ENCODE measurements around the gene TSFM. TPM values are rescaled to one million over a fixed set of nuclear protein-coding genes. Genes with fewer than 3 reads are reported as not detected.

Gene TSFM
- total and polyA plus RNA-seq, 2 experiments from 2014 or later = 13.0 to 36.1 TPM

DNA sequence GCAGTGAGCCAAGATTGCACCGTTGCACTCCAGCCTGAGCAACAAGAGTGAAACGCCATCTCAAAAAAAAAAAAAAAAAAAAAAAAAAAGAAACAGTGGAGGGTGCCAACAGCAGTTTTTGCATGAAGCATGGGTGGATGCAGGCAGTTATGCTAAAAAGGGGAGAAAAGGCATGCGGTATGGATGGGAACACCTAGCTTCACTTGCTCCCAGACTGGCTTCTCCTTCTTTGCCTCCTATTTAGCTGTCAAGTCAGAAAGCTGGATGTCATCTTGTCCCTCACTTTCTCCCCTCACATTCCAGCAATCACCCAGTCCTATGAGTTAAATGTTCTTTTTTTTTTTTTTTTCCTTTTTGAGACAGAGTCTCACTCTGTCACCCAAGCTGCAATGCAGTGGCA is 7.5 kb upstream of the TSFM start:
- Histone ChIP-seq H3K36me3 (ENCODE audit: low read depth) (no peaks in the 10 kb centered on the region), H4K20me1 (ENCODE audit: insufficient read depth) (no peaks in the 10 kb centered on the region), H3K9me2 (ENCODE audit: insufficient read depth) (no peaks in the 10 kb centered on the region), H3K9ac (no peak overlapping the region), H3K27ac (no peak overlapping the region), H3K4me3 (no peak overlapping the region), H3F3A (ENCODE audit: insufficient read depth) (no peaks in the 10 kb centered on the region; the same call in 1 of the 2 replicates), H3K4me1 (ENCODE audit: insufficient read depth) (peaks cover 3% of the 10 kb centered on the region), H2AFZ (no peak overlapping the region), H3K79me2 (ENCODE audit: insufficient read depth) (peaks cover 31% of the 10 kb centered on the region), H3K9me3 (ENCODE audit: low read depth) (no peaks in the 10 kb centered on the region), H3K27me3 (replicated peaks; ENCODE audit: insufficient read depth) (no peaks in the 10 kb centered on the region), H3K4me2 (ENCODE audit: unreplicated experiment) (no peak overlapping the region)
- no peak for TF ChIP-seq EZH2phosphoT487 (IDR thresholded peaks at IDR 0.05; ENCODE audit: insufficient read depth, low read depth)
- no peak for TF ChIP-seq EZH2 (IDR thresholded peaks at IDR 0.05; ENCODE audit: insufficient read depth, poor library complexity, severe bottlenecking)
- DNase-seq = no peak
- WGBS, 2 experiments (ENCODE audit: low coverage in 1 of 2, low lambda C conversion rate in 2 of 2, missing lambda C conversion rate in 2 of 2) = 61 to 73% methylated on average over 2 to 3 of the region's 3 CpGs
- in situ Hi-C loops (cut with MboI) = no loop called here

DNA sequence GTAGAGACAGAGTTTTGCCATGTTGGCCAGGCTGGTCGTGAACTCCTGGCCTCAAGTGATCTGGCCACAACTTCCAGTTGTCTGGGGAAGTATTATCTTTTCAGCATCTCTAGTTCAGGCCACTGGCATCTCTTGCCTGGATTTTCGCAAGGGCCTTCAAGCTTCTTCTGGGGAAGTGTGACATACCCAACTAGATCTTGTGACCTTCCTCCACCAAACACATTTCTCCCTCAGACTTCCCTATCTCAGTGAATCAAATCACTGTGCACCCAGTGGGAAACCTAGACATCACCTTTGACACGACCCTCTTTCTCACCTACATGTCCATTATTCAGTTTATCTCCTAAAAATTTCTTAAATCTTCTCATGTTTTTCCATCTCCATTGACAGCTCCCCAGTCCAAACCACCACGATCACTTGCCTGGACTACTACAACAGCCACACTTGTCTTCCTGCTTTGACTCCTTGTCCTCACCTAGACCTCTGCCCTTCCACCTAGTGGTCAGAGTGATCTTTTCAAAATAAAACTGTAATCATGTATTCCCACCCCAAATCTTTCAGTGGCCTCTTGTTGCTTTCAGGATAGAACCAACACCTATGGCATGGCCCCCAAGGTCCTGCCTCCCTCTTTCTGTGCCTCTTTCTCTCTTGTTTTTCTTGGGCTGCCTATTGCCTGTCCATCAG is 6.9 kb upstream of the TSFM start:
- Histone ChIP-seq H4K20me1 (ENCODE audit: insufficient read depth) (no peaks in the 10 kb centered on the region), H3K4me3 (no peak overlapping the region), H3F3A (ENCODE audit: insufficient read depth) (peaks cover under 1% of the 10 kb centered on the region; the same call in 1 of the 2 replicates), H2AFZ (no peak overlapping the region), H3K4me1 (ENCODE audit: insufficient read depth) (peaks cover 3% of the 10 kb centered on the region), H3K36me3 (ENCODE audit: low read depth) (no peaks in the 10 kb centered on the region), H3K79me2 (ENCODE audit: insufficient read depth) (peaks cover 25% of the 10 kb centered on the region), H3K4me2 (ENCODE audit: unreplicated experiment) (no peak overlapping the region), H3K9me2 (ENCODE audit: insufficient read depth) (no peaks in the 10 kb centered on the region), H3K27me3 (replicated peaks; ENCODE audit: insufficient read depth) (no peaks in the 10 kb centered on the region), H3K27ac (no peak overlapping the region), H3K9ac (no peak overlapping the region), H3K9me3 (ENCODE audit: low read depth) (no peaks in the 10 kb centered on the region)
- DNase-seq = no peak
- WGBS, 2 experiments (ENCODE audit: low coverage in 1 of 2, low lambda C conversion rate in 2 of 2, missing lambda C conversion rate in 2 of 2) = 72 to 76% methylated on average over 4 of the region's 4 CpGs
- in situ Hi-C loops (cut with MboI) = no loop called here
- TF ChIP-seq EZH2 (IDR thresholded peaks at IDR 0.05; ENCODE audit: insufficient read depth, poor library complexity, severe bottlenecking) = no peak
- no peak for TF ChIP-seq EZH2phosphoT487 (IDR thresholded peaks at IDR 0.05; ENCODE audit: insufficient read depth, low read depth)

DNA sequence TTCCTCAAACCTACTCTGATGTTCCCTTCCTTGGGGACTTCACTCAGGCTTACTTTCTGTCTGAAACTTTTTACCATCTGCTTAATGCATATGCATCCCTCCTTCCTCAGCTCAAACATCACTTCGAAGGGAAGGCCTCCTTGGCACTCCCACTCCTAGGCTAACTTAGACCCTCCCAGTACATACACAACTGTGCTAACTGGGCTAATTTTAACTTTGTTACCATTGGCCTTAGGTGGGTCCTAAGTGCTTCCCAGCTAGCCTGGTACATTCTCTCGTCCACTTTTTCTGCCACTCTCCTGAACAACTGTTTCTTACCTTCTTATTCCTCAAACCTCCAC is 6.4 kb upstream of the TSFM start:
- no peak for TF ChIP-seq EZH2phosphoT487 (IDR thresholded peaks at IDR 0.05; ENCODE audit: insufficient read depth, low read depth)
- no peak for TF ChIP-seq EZH2 (IDR thresholded peaks at IDR 0.05; ENCODE audit: insufficient read depth, poor library complexity, severe bottlenecking)
- H4K20me1 ChIP-seq (ENCODE audit: insufficient read depth) = no peaks in the 10 kb centered on the region
- H3K27ac ChIP-seq = no peak overlapping the region
- H3K9ac ChIP-seq = no peak overlapping the region
- no peaks in the 10 kb centered on the region for H3K9me2 ChIP-seq (ENCODE audit: insufficient read depth)
- no peak for DNase-seq
- 69 to 90% methylated on average over 2 of the region's 2 CpGs for WGBS, 2 experiments (ENCODE audit: low coverage in 1 of 2, low lambda C conversion rate in 2 of 2, missing lambda C conversion rate in 2 of 2)
- no peak overlapping the region for H3K4me2 ChIP-seq (ENCODE audit: unreplicated experiment)
- in situ Hi-C loops (cut with MboI) = no loop called here
- no peaks in the 10 kb centered on the region; the same call in 1 of the 2 replicates for H3K4me1 ChIP-seq (ENCODE audit: insufficient read depth)
- H3K4me3 ChIP-seq = no peak overlapping the region
- H3K9me3 ChIP-seq (ENCODE audit: low read depth) = no peaks in the 10 kb centered on the region
- H3K27me3 ChIP-seq (replicated peaks; ENCODE audit: insufficient read depth) = no peaks in the 10 kb centered on the region
- H3K79me2 ChIP-seq (ENCODE audit: insufficient read depth) = peaks cover 20% of the 10 kb centered on the region
- no peak overlapping the region for H2AFZ ChIP-seq
- H3K36me3 ChIP-seq (ENCODE audit: low read depth) = no peaks in the 10 kb centered on the region
- H3F3A ChIP-seq (ENCODE audit: insufficient read depth) = peaks cover 6% of the 10 kb centered on the region

DNA sequence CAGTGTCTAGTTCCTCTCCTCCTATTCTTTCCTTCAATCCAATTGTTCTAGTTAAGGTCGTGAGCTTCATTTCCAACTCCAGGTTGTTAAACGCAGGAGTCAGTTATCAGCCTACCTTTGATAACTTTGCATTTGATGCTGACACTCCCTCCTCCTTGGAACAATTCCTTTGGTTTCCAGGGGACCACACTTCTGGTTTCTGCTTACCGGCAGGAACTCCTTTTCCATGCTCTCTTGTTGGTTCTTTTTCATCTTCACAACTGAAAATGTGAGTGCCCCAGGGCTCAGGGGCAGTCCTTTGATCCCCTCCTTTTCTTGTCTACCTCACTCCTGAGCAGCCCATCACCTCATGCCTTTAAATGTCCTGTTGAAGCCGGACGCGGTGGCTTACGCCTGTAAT is 5.2 kb upstream of the TSFM start:
- Histone ChIP-seq H3K9me2 (ENCODE audit: insufficient read depth) (no peaks in the 10 kb centered on the region), H3K9ac (no peak overlapping the region), H3F3A (ENCODE audit: insufficient read depth) (peaks cover 17% of the 10 kb centered on the region), H4K20me1 (ENCODE audit: insufficient read depth) (no peaks in the 10 kb centered on the region), H3K4me3 (no peak overlapping the region), H3K79me2 (ENCODE audit: insufficient read depth) (peaks cover 18% of the 10 kb centered on the region), H3K36me3 (ENCODE audit: low read depth) (no peaks in the 10 kb centered on the region), H3K27me3 (replicated peaks; ENCODE audit: insufficient read depth) (no peaks in the 10 kb centered on the region), H3K9me3 (ENCODE audit: low read depth) (no peaks in the 10 kb centered on the region), H3K27ac (no peak overlapping the region), H2AFZ (no peak overlapping the region), H3K4me2 (ENCODE audit: unreplicated experiment) (no peak overlapping the region), H3K4me1 (ENCODE audit: insufficient read depth) (peaks cover 3% of the 10 kb centered on the region; the same call in 1 of the 2 replicates)
- no peak for TF ChIP-seq EZH2phosphoT487 (IDR thresholded peaks at IDR 0.05; ENCODE audit: insufficient read depth, low read depth)
- TF ChIP-seq EZH2 (IDR thresholded peaks at IDR 0.05; ENCODE audit: insufficient read depth, poor library complexity, severe bottlenecking) = no peak
- no peak for DNase-seq
- in situ Hi-C loops (cut with MboI) = no loop called here
- 75 to 82% methylated on average over 7 of the region's 7 CpGs for WGBS, 2 experiments (ENCODE audit: low coverage in 1 of 2, low lambda C conversion rate in 2 of 2, missing lambda C conversion rate in 2 of 2)

Measured in GM23248 (cell line).